Motor neuron (in vitro differentiated cells): ENCODE results near the gene ZNF805. TPM values are rescaled to one million over a fixed set of nuclear protein-coding genes. Genes with fewer than 3 reads are reported as not detected.
A peak's percentile ranks its signal among the peaks of the same experiment; 100 is the strongest.
"Not testable (repeated sequence)": the region's sequence is repeated elsewhere in the genome, so short reads cannot be mapped to it uniquely, and the experiment has no call there.

Experiments
- ATAC-seq, 8 experiments: fragments of 200-7000 bp; cut with Tn5 transposase; replicated peaks in 6 of 8; 2 replicates each; pipeline ENCODE4 v1.8.0; 2021; ENCODE audit warnings: mild to moderate bottlenecking in 8 of 8, moderate library complexity in 8 of 8
- H3K27ac ChIP-seq, 2 donors: fragments of 250-450 bp; sonication (Bioruptor Pico); 2 replicates each; pipeline ENCODE4 v1.9.0; 2021; ENCODE audit warnings: antibody characterized with exemption in 2 of 2, mild to moderate bottlenecking in 2 of 2, moderate library complexity in 1 of 2
- H3K4me1 ChIP-seq, 2 donors: fragments of 250-450 bp; sonication (Bioruptor Pico); replicated peaks in 1 of 2; 2 replicates each; pipeline ENCODE4 v1.6.1; 2021; ENCODE audit warnings: antibody characterized with exemption in 2 of 2, mild to moderate bottlenecking in 2 of 2, moderate library complexity in 1 of 2
- H3K4me3 ChIP-seq, 5 donors: fragments of 250-450 bp; sonication (Bioruptor Pico); 2 replicates each; pipeline ENCODE4 v1.9.0; 2021; ENCODE audit warnings: antibody characterized with exemption in 5 of 5, mild to moderate bottlenecking in 5 of 5, moderate library complexity in 4 of 5
- WGBS, 10 experiments: fragments of 450-650 bp; shearing (Covaris generic); methylation state at CpG; one replicate each; pipeline ENCODE4 v1.0.0; 2022; 5-methylcytosine and 5-hydroxymethylcytosine counted together
- in situ Hi-C, 9 experiments: fragments of 400-800 bp; cut with MboI; loops; one replicate each; pipeline ENCODE4 v1.15.0; 2021; ENCODE audit warnings: low sequenced_read_pairs in 9 of 9, low pct_unique_long_range_greater_than_20kb in 2 of 9; ENCODE audit not compliant: unreplicated experiment in 9 of 9
- total RNA-seq, 8 experiments: library from RNA; unstranded; fragments of 300-600 nt; gene quantifications; 2 replicates each; pipeline versions ENCODE4 v1.2.3 to v1.2.4, GENCODE V29; 2022

Gene ZNF805
- total RNA-seq, 8 experiments from 2014 or later = 12.0 to 24.0 (median 17.8) TPM

DNA sequence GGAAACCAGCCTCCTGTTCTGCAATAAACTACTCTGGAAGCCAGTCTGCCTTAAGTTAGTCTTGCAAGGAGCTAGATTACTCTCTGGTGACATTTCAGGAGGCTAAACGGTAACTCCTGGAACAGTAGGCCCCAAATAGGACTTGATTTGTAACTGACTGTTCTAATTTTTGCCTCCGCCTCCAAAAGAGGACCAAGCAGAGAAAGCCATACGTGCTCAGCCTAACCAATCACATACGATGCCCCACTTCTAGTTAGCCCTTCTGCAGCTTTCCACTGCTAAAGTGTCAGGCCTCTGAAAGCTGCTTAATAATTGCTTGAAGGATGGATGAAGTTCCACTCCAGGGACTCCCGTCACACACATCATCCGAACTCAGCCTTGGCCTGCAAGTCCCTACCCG, 744 bp downstream of the ZNF805 start:
- WGBS, 10 experiments = 0 to 27% (median 22%) methylated on average over 2 to 6 of the region's 7 CpGs; no CpG with 5 or more reads in 4 of the 10 experiments
- Histone ChIP-seq H3K4me3 (peak overlapping the region; percentile 56 to 78 (median 61)), H3K27ac (peak overlapping the region; percentile 89 to 91), H3K4me1 (peaks cover 6 to 17% of the 10 kb centered on the region in 2 donors)
- peak in 2 of 8 experiments; percentile 8 to 9 for ATAC-seq
- in situ Hi-C loops = no loop called here

DNA sequence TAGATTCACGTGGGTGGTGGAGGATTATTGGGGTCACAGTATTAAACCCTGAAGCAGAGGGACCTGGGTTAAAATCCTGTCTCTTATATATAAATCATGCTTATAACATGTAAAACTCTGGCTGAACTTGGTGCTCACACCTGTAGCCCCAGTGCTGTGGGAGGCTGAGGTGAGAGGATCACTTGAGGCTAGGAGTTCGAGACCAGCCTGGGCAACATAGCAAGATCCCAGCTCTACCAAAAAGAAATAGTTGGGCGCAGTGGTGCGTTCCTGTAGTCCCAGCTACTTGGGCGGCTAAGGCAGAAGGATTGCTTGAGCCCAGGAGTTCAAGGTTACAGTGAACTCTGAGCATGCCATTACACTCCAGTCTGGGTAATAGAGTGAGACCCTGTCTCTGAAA, 2.4 kb downstream of the ZNF805 start:
- ATAC-seq = no peak
- 83 to 100% (median 92%) methylated on average over 1 to 5 of the region's 5 CpGs; no CpG with 5 or more reads in 2 of the 10 experiments for WGBS, 10 experiments
- Histone ChIP-seq H3K4me3 (no peak overlapping the region), H3K4me1 (peaks cover 6 to 17% of the 10 kb centered on the region in 2 donors), H3K27ac (no peak overlapping the region)
- in situ Hi-C loops = no loop called here

DNA sequence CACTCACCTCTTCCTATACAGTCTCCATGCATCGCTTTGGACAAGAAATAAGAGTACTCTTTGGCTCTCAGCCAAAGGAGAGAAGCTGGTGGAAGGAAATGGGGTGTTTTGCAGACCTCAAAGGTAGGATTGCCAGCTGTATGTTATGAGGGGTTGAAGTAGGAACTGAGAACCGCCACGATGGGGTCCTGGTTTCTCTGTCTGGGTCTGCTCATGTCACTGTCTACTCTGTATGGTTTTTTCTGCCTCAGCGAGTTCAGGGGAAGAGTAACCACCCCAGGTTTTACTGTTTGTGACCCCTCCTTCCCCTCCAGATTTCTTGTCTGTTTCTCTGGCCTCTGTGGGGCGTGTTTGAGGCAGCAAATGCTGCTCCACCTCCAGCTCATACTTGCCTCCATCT, 4.1 kb downstream of the ZNF805 start:
- Histone ChIP-seq H3K4me3 (no peak overlapping the region), H3K4me1 (peaks cover 6 to 17% of the 10 kb centered on the region in 2 donors), H3K27ac (no peak overlapping the region)
- WGBS, 10 experiments = 71 to 100% (median 100%) methylated on average over 1 to 3 of the region's 5 CpGs; no CpG with 5 or more reads in 2 of the 10 experiments
- in situ Hi-C loops = no loop called here
- no peak for ATAC-seq

DNA sequence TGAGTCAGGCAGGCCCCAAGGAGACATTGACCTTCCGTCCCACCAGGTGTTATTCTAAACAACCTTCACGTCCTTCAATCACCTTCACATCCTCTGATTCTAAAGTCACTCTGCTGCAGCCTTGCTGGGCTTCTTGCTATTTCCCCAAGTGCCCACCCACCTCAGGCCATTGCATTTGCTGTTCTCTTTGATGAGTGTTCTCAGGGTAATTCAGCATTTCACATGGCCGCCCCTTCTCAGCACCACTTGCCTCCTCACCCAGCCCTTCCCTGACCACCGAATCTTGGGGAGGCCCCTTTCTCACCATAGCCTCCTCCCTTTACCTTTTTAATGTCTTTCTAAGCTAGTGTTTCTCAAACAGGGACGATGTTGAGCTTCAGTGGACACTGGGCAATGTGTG, 4.6 kb downstream of the ZNF805 start:
- in situ Hi-C loops = no loop called here
- H3K4me3 ChIP-seq = no peak overlapping the region

DNA sequence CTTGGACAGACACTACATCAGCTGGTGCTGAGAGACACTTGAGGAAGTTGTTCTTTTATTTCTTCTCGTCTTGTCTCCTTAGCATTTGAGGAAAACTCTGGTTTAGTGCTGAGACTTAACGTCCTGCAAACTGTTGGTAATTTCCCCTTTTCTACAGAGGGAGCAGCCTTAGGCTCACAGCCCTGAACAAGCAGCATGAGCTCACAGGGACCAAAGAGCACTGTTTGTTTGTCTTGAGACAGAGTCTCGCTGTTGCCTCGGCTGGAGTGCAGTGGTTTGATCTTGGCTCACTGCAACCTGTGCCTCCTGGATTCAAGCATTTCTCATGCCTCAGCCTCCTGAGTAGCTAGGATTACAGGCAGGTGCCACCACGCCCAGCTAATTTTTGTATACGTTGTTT, 5.5 kb downstream of the ZNF805 start:
- Histone ChIP-seq H3K4me3 (no peak overlapping the region), H3K4me1 (peaks cover 3 to 12% of the 10 kb centered on the region in 2 donors), H3K27ac (no peak overlapping the region)
- ATAC-seq = no peak
- in situ Hi-C loops = no loop called here
- WGBS, 10 experiments = 80 to 100% (median 96%) methylated on average over 1 to 4 of the region's 6 CpGs; no CpG with 5 or more reads in 2 of the 10 experiments

More for the DNA sequence above, 4.6 kb downstream of the ZNF805 start:
- Histone ChIP-seq H3K4me1 (peaks cover 3 to 13% of the 10 kb centered on the region in 2 donors), H3K27ac (no peak overlapping the region)
- no peak for ATAC-seq
- WGBS, 10 experiments = 60 to 100% (median 100%) methylated on average over 1 to 4 of the region's 5 CpGs; no CpG with 5 or more reads in 2 of the 10 experiments

DNA sequence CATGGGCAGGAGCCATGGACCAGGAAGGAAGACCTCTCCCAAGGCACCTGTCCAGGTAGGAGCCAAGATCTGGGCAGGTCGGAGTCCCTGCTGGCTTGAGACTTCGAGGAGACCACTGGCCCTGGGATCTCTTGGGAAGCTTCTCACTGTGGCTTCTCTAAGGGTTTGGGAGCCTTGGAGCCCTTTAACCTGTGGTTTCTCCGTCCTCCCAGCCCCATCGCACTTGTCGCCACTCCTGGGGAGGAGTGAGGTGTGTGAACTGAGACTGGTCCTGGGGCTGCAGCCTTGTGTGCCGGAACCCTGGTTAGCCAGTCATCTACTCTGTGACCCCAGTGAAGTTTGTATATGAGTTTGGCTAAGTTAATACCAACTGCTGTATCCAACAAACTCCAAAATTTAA, 8.2 kb downstream of the ZNF805 start:
- no peak overlapping the region for H3K27ac ChIP-seq
- H3K4me3 ChIP-seq = no peak overlapping the region
- no peaks in the 10 kb centered on the region for H3K4me1 ChIP-seq
- ATAC-seq = no peak
- 80 to 100% methylated on average over 1 to 5 of the region's 6 CpGs; no CpG with 5 or more reads in 8 of the 10 experiments for WGBS, 10 experiments
- in situ Hi-C loops = no loop called here

DNA sequence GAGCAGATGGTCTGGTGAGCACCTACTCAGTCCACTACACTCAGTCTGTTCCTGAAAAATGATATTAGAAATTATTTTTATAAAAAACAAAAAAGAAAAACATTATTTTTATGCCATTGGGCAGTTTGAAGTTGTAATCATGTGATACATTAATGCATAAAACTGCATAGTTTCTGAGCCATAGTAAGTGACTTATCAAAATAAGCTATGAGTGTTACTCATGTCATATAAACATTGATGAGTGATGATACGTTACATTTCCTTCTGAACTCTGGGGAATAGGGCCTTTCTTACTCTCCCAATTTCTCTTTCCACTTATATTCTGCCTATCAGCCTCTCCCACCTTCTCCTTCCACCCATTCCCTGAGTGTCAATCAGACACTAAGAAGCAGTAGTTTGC, 8.9 kb downstream of the ZNF805 start:
- Histone ChIP-seq H3K4me1 (no peaks in the 10 kb centered on the region), H3K27ac (no peak overlapping the region), H3K4me3 (no peak overlapping the region)
- in situ Hi-C loops = no loop called here
- 80 to 100% methylated on average over 1 of the region's 1 CpG; no CpG with 5 or more reads in 8 of the 10 experiments for WGBS, 10 experiments
- no peak for ATAC-seq

DNA sequence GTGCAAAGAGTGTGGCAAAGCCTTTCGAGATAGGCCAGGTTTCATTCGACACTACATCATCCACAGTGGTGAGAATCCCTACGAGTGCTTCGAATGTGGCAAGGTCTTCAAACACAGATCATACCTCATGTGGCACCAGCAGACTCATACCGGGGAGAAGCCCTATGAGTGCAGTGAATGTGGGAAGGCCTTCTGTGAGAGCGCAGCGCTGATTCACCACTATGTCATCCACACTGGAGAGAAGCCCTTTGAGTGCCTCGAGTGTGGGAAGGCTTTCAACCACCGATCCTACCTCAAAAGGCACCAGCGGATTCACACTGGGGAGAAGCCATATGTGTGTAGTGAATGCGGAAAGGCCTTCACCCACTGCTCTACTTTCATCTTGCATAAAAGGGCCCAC, 13.3 kb downstream of the ZNF805 start:
- H3K4me1 ChIP-seq, in situ Hi-C loops, H3K4me3 ChIP-seq, H3K27ac ChIP-seq: not testable (repeated sequence)
- ATAC-seq = peak in 5 of 8 experiments; percentile 24 to 63 (median 37)
- 73 to 100% (median 98%) methylated on average over 1 to 5 of the region's 11 CpGs; no CpG with 5 or more reads in 2 of the 10 experiments for WGBS, 10 experiments

DNA sequence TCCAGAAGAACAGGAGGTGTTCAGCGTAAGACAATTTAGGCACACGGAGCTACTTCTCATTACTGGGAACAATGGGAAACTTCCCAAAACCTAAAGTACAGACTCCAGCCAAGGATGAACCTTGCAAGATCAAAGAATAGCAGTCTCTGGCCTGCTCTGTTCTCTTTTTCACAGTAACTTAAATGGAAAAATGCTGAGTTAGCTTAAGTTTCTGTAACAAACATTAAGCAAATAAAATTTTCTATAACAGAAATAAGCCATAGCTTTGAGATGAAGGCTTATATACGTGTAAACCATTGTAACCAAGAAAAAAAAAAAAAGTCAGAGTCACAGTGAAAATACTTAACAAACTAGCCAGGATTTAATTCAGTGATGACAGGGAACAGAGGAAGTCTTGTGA, 21.6 kb downstream of the ZNF805 start:
- peaks cover 0 to 3% of the 10 kb centered on the region in 2 donors for H3K4me1 ChIP-seq
- no peak for ATAC-seq

DNA sequence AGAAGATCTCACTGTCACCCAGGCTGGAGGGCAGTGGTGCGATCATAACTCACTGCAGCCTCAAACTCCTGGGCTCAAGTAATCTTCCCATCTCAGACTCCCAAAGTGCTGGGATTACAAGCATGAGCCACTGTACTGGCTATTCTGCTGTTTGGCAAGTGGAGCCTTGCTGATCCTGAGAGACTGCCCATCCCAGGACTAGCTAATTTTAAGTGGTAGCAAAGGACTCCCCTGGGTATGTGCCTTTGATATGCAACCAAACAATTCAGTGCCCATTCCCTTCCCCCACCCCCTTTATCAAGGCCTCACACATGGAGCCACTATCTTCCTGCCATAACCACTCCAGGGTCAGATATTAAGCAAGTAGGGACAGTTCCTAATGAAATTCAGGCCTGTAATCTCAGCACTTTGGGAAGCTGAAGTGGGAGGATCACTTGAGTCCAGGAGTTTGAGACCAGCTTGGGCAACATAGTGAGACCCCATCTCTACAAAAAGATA, 22.9 kb downstream of the ZNF805 start:
- Histone ChIP-seq H3K4me1 (peaks cover 0 to 4% of the 10 kb centered on the region in 2 donors), H3K27ac (no peak overlapping the region), H3K4me3 (no peak overlapping the region)
- in situ Hi-C loops = no loop called here
- 80 to 100% (median 89%) methylated on average over 1 of the region's 1 CpG; no CpG with 5 or more reads in 7 of the 10 experiments for WGBS, 10 experiments
- no peak for ATAC-seq

More for the DNA sequence above, 21.6 kb downstream of the ZNF805 start:
- no peak overlapping the region for H3K4me3 ChIP-seq
- 60 to 100% (median 92%) methylated on average over 1 to 3 of the region's 3 CpGs for WGBS, 10 experiments
- in situ Hi-C loops = no loop called here
- H3K27ac ChIP-seq = no peak overlapping the region

DNA sequence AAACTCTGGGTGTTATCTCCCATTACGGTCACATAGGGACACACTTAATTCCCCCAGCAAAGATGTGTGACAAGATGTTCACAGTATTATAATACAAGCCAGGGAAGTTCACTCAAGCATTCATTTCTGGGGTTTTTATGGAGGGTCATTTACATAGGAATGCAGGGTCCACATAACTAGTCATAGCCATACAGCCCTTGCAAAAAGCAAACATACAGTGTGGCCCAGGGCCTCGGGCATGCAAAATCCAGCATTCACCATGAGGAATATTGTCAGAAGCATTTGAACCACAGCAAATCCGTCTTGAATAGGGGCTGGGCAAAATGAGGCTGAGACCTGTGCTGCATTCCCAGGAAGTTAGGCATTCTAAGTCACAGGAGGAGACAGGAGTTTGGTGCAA, 26.9 kb downstream of the ZNF805 start:
- in situ Hi-C loops = no loop called here
- WGBS, 10 experiments = 10 to 70% (median 52%) methylated on average over 2 to 3 of the region's 3 CpGs; no CpG with 5 or more reads in 4 of the 10 experiments
- Histone ChIP-seq H3K4me3 (no peak overlapping the region), H3K27ac (no peak overlapping the region), H3K4me1 (peaks cover 0 to 4% of the 10 kb centered on the region in 2 donors)
- ATAC-seq = peak; percentile 56 to 92 (median 82)

DNA sequence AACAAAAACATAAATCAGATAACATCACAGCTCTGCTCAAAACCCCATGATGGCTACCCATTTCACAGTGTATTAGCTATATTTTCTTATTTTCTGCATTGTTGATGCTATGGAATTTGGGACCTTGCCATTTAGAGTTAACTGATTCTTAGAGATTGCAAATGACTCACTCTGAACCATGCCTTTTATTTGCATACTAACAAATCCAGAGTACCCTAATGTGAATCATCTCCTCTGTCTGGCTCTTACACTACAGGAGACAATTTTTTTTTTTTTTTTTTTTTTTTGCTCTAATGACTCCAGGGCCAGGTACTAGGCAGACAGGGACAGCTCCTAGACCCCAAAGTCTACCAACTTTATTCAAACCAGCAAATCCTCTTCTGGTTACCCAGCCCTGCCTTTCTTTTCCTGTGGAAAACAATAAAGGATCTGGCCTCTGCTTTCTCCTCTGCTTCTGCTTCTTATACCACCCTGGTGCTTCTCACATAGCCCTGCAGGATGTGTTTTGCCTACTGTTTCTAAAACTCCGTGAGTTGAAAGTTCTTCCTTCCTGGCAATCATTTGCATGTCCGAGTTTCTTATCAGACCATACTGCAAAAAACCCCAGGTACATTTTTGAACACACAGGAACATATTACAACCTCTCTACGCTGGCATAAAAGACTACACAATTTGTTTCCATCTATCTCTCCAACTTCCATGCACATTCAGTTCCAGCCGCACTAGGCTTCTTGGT, 29.3 kb downstream of the ZNF805 start:
- WGBS, 10 experiments = 73 to 96% (median 85%) methylated on average over 2 to 4 of the region's 4 CpGs; no CpG with 5 or more reads in 2 of the 10 experiments
- peaks cover 0 to 4% of the 10 kb centered on the region in 2 donors for H3K4me1 ChIP-seq
- in situ Hi-C loops = no loop called here
- H3K4me3 ChIP-seq = no peak overlapping the region
- no peak overlapping the region for H3K27ac ChIP-seq
- peak; percentile 16 to 74 (median 58) for ATAC-seq

DNA sequence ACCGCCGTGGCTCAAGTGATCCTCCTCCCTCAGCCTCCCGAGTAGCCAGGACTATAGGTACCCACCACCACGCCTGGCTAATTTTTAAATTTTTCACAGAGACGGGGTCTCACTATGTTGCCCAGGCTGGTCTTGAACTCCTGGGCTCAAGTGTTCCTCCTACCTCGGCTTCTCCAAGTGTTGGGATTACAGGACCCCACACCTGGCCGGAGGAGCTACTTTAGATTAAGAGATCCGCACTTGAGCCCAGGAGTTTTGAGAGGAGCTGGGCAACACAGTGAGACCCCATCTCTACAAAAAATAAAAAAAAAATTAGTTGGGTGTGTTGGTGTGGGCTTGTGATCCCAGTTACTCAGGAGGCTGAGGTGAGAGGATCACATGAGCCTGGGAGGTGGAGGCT, 30.8 kb downstream of the ZNF805 start:
- no peak for ATAC-seq
- Histone ChIP-seq H3K4me3 (no peak overlapping the region), H3K27ac (no peak overlapping the region), H3K4me1 (peaks cover 0 to 4% of the 10 kb centered on the region in 2 donors)
- in situ Hi-C loops = no loop called here
- 70 to 100% (median 95%) methylated on average over 1 to 6 of the region's 8 CpGs; no CpG with 5 or more reads in 1 of the 10 experiments for WGBS, 10 experiments
